AG04449 (cell line): ENCODE results near the gene FBXL4.

Experiments used
- CTCF ChIA-PET: fragments of 350-600 bp; formaldehyde crosslinking; extraction: SDS; loops from one replicate; lab custom pipeline; 2021; ENCODE audit warnings: antibody characterized with exemption; lab: Yijun Ruan, JAX
- POLR2A ChIA-PET: fragments of 400-600, 350-600 bp; formaldehyde crosslinking; extraction: SDS; loops from one replicate; lab custom pipeline; 2020; ENCODE audit warnings: antibody characterized with exemption, inconsistent platforms; lab: Yijun Ruan, JAX
- DNase-seq: peaks from one replicate; pipeline ENCODE4 v3.0.0-alpha.2; 2010; ENCODE audit warnings: low read depth, low spot score
- H3K4me3 ChIP-seq: 2 replicates; pipeline ENCODE4 v1.5.1; 2011; ENCODE audit warnings: low read depth, mild to moderate bottlenecking, control low read depth, low read length
- TF ChIP-seq, protein P1 (sequence below): IDR thresholded peaks from one replicate; pipeline ENCODE4 v1.5.1; 2011; ENCODE audit warnings: mild to moderate bottlenecking, moderate library complexity, low read length, control low read depth, inconsistent platforms; ENCODE audit not compliant: insufficient read depth; ENCODE audit errors: missing control alignments

Gene FBXL4

DNA sequence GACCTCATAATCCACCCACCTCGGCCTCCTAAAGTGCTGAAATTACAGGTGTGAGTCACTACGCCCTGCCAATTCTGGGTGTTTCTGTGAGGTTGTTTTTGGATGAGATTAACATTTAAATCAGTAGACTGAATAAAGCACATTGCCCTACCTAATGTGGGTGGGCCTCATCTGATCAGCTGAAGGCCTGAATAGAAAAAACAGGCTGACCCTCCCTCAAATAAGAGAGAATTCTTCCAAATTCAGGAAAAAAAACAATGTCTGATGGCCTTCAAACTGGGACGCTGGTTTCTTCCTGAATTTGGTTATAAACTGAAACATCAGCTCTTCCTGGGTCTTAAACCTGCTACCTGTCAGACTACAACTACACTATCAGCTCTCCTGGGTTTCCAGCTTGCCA lies 62.4 kb downstream of the FBXL4 start:
- TF ChIP-seq, protein P1, sequence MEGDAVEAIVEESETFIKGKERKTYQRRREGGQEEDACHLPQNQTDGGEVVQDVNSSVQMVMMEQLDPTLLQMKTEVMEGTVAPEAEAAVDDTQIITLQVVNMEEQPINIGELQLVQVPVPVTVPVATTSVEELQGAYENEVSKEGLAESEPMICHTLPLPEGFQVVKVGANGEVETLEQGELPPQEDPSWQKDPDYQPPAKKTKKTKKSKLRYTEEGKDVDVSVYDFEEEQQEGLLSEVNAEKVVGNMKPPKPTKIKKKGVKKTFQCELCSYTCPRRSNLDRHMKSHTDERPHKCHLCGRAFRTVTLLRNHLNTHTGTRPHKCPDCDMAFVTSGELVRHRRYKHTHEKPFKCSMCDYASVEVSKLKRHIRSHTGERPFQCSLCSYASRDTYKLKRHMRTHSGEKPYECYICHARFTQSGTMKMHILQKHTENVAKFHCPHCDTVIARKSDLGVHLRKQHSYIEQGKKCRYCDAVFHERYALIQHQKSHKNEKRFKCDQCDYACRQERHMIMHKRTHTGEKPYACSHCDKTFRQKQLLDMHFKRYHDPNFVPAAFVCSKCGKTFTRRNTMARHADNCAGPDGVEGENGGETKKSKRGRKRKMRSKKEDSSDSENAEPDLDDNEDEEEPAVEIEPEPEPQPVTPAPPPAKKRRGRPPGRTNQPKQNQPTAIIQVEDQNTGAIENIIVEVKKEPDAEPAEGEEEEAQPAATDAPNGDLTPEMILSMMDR, result no peak
- DNase-seq, result no peak
- H3K4me3 ChIP-seq, result no peak overlapping the region
- ChIA-PET POLR2A (no interaction called here), CTCF (no interaction called here)

- ChIA-PET CTCF (no interaction called here), POLR2A (no interaction called here)
- DNase-seq, result no peak
- H3K4me3 ChIP-seq, result no peak overlapping the region
- TF ChIP-seq, protein P1, result no peak
Observed at GRCh38 chr6:98880486-98880885, 67.3 kb downstream of the FBXL4 start.

- ChIA-PET CTCF (no interaction called here), POLR2A (no interaction called here)
- no peak overlapping the region for H3K4me3 ChIP-seq
- no peak for DNase-seq
- TF ChIP-seq, protein P1, result no peak
Observed at GRCh38 chr6:98877250-98877649, 70.5 kb downstream of the FBXL4 start.

GRCh38 chr6:98875375-98875774 lies 72.4 kb downstream of the FBXL4 start:
- ChIA-PET CTCF (no interaction called here), POLR2A (no interaction called here)
- TF ChIP-seq, protein P1, result no peak
- no peak overlapping the region for H3K4me3 ChIP-seq
- no peak for DNase-seq

- no peak overlapping the region for H3K4me3 ChIP-seq
- CTCF ChIA-PET, result no interaction called here
- POLR2A ChIA-PET, result no interaction called here
- DNase-seq, result no peak
- TF ChIP-seq, protein P1, result no peak
Observed at GRCh38 chr6:98871821-98872220, 75.9 kb downstream of the FBXL4 start.

GRCh38 chr6:98871057-98871456 lies 76.7 kb downstream of the FBXL4 start:
- H3K4me3 ChIP-seq, result no peak overlapping the region
- no peak for DNase-seq
- CTCF ChIA-PET, result no interaction called here
- POLR2A ChIA-PET, result no interaction called here
- TF ChIP-seq, protein P1, result no peak
